GM19099 (cell line): Measurements from ENCODE around the gene ZMAT5.

Experiments
- POLR2A ChIP-seq: IDR thresholded peaks from 3 replicates; pipeline ENCODE4 v1.6.1; 2011; ENCODE audit warnings: low read depth; ENCODE audit not compliant: insufficient read length; ENCODE audit errors: extremely low read depth

ZMAT5 gene

DNA sequence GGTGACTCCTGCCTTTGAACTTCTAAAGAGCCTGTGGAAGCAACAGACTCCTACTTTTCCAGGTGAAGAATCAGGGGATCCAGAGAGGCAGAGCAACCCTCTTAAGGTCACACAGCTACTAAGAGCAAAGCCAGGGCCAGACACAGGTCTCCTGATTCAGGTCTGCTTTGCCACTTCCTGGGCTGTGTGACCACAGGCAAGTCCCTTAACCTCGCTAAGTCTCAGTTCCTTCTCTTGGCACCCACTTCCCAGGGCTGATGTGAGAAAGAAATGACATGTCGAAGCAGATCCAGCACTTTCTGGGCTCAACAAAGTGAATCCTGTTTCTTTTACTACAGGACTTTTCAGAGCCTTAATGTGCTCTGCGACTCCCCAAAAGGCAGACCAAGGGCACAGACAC is 30.5 kb upstream of the ZMAT5 start:
- no peak for TF ChIP-seq POLR2A

DNA sequence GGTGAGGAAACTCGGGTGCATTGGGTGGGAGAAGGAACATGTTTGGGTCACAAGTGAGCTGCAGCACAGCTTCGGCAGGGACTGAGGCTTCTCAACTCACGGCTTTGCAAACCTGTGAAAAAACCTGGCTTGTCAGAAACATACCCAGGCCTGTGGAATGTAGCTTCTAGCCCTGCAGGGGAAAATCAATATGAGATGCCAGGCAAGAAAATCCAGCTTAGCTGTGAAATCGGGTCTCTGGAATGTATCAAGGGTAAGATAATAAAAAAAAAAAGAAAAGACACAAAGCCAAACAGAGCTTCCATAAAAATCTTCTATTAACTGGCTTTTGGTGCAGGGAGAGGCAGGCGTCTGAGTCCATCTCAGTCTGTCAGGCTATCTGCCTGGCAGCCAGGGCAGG is 28.9 kb upstream of the ZMAT5 start:
- no peak for TF ChIP-seq POLR2A

GRCh38 chr22:29793396-29793795 is 26.6 kb upstream of the ZMAT5 start:
- TF ChIP-seq POLR2A = no peak

- TF ChIP-seq POLR2A = no peak
Observed at GRCh38 chr22:29790061-29790460, 23.3 kb upstream of the ZMAT5 start.

DNA sequence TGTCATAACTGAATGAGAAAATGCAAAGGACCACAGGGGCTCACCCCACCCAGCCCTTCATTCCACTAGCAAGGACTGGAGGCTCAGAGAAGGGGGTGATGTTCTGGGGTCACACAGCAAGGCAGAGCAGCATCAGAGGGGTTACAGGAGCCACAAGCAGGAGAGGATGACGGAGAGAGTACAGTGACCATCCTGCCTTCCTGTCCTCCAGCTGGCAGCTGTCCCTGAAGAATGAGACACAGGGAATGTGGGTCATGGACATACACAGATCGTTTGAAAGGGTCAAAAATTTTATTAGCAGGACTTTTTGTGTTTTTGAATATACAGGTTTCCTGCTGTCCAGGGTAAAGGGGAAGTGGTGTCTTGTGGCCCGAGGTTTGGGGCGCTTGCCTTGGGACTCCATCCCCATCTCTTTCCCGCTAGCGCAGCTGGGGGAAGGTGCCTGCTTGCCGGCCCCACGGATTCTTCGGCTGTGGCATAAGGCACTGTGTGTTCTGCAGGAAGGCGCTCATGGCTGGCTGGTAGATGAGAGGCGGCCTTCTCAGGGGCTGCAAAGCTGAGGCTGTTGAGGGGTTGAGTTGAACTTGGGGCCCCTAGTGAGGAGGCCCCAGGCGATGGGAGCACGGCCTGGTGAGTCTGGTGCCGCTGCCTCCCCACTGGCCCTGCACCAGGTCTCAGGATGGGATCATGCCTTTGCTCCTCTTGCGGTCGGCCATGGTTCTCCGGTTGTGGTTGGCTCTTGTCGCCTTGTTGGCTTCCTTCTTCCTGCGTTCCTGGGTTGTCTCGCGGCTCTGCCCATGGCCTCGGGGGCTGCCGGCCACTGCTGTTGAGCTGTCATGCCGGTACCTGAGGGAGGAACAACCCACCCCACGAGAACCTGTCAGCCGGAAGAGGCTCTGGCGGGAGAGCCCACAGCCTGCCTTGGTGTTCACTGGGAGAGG is 21.8 kb upstream of the ZMAT5 start:
- TF ChIP-seq POLR2A = no peak

DNA sequence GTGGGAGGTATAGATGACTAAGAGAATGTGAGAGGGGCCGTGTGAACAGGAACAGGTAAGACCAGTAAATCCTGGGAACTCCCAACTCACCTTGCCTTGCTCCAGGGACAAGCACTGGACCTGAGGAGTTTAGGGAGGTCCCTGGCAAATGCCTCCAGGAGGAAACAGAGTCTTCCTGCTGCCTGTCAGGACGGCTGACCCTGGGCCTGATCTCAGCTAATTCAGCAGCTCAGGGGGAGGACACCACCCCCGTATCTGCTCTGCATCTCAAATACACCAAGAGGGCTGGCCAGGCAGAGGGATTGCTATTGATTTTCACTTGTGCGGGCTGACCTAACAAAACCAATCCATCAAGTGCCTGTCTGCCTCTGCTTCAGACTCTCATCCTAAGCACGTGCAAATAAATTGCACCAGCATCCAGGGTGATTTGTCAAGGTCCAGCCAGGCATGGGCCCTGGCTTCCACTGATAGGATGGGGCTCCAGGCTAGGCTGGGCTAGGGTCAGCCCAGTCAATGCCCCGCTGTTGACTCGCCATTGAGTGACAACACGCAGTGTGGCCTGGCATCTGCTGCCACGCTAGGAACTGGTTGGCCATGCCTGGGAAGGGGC is 20.7 kb upstream of the ZMAT5 start:
- no peak for TF ChIP-seq POLR2A

DNA sequence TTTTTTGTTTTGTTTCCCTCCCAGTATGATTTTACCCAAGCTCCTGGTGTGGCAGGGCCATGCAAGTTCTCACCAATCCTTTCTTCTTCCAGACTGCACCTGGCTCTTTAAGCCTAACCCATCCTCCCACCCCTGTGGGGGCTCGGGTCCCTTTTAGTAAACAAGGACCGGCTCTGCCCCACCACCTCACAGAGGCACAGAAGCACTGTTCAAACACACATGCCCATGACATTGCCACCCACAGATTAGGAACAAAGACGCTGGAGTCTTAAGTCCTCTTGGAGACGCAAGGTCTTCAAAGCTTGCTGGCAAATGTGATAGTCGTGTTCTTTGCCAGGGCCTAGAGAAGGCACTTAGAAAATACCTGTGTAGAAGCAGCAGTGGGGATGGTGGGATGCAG is 19.2 kb upstream of the ZMAT5 start:
- TF ChIP-seq POLR2A = no peak

GRCh38 chr22:29784451-29785361 is 17.9 kb upstream of the ZMAT5 start:
- TF ChIP-seq POLR2A = no peak

DNA sequence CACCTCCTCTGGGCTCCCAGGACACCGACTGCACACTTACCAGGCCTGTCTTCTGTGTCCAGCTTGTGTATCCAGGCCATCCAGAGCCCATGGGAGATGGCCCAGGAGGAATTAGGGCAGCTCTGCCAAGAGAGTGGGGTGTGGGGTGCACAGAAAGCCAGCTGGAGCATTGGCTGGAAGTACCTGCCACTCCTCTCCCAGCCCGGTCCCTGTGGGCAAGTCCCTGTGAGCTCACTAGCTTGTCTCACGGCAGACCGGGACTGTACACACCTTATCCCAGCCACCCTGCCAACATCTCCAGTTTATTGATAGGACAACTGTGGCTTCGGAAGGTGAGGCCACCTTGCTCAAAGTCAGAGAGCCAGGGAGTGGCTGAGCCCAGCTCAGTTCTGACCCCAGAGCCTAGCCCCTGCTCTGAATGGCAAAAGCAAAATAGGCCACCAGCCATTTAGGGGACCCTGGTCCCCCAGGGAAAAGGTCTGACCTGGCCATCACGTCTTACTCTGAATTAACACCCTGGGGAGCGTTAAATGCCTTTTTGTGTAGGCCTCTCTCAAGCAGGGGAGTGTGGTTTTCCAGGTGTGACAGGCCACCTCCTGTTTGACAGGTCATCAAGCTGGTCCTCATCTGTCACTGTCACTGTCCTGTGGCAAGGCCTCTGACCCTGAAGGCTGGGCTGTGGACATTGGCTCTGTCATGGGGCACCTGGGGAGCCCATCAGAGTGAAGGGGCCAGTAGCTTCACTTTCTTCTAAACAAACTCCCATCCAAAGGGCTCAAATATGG is 15.4 kb upstream of the ZMAT5 start:
- no peak for TF ChIP-seq POLR2A

DNA sequence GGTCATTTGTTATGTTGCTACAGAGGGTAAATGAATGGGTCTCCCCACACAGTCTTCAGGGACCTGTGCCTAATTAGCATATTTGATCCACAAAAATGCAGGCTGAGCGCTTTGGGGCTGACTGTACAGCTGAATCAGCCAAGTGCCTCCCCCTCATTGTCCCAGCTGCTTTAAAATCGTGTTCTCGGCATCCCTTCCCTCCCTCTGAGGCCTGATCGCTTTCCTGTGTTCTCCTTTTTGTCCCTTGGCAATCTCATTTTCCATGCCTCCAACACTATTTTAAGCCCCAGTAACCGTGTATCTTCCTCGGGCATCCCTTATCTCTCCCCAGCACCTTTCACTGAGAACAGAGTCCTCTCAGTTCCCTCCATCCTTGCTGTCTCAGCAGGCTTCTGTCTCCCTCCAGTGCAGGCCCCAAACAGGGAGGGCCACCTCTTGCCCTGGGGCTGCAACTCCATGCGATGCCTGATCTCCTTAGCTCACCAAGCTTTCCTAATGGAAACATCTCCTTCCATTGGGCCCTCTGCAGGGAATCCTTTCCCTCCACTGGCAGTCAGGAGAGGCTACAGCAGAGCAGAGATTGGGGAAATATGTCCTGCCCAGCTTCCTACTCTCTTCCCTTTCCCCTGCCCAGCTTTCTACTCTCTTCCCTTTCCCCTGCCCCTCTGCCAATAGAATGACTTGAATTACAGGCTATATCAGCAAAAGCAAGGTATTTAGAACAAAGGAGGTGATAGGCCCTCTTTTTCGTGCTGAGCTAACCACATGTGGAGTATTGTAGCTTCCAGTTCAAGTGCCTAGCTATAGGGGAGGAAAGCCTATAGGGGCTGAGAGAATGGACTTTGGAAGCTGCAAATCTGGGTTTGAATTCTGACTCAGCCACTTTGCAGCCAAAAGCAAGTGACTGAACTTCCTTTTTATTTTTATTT is 14.2 kb upstream of the ZMAT5 start:
- no peak for TF ChIP-seq POLR2A

GRCh38 chr22:29780220-29780619 is 13.4 kb upstream of the ZMAT5 start:
- no peak for TF ChIP-seq POLR2A

DNA sequence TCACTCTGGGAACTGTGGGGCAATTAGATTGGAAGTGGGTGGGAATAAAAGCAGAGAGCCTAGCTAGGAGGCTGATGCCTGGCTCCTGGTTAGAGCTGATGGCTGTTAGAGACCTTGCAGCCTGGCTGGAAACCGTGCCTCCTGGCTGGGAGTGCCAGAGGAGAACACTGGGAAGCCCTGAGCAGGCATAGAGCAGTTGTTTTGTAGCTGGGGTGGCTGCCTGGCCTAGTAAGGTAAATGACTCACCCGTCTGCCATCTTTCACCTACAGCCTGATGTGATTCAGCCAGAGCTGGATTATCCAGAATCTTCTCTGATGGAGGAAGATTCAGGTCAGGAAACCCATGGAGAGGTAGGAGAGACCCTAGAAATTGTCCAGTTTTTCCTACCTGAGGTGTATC is 6.4 kb upstream of the ZMAT5 start:
- no peak for TF ChIP-seq POLR2A

GRCh38 chr22:29772170-29772641 is 5.4 kb upstream of the ZMAT5 start:
- no peak for TF ChIP-seq POLR2A
